ENCODE results near the gene ANGPTL7. TPM values are rescaled to one million over a fixed set of nuclear protein-coding genes. Genes with fewer than 3 reads are reported as not detected.

Gene ANGPTL7
- total and polyA plus RNA-seq, 10 of the 15 experiments (the other 5 are each of a cell fraction or from before 2014, with no cell fraction given), result 0.09 TPM; not detected in 9

DNA sequence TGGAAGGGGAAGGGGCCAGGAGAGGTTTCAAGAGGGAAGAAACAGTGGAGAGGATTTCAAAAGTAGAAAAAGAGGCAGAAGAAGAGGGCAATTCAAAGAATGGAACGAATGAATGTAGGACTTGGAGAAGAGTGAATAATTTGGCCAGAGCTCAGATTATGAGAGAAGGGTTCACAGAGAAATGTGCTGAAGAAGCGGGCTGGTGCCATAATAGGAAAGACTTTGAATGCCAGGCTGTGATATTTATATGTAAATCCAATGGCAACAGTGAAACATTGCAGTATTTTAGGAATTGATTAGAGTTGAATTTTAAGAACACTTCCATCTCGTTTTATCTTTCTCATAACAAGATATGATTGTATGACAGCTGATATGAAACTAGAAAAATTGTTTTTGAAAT is 36.0 kb upstream of the ANGPTL7 start (continued):
- TF ChIP-seq CBX3 (IDR thresholded peaks at IDR 0.05; ENCODE audit: borderline replicate concordance, low read depth) (no peak), NFYB (IDR thresholded peaks at IDR 0.05; ENCODE audit: insufficient read depth, low read depth, low read length) (no peak), CHD1 (IDR thresholded peaks at IDR 0.05; ENCODE audit: low read depth, low read length) (no peak), EP300 (IDR thresholded peaks at IDR 0.05; ENCODE audit: borderline replicate concordance in 1 of 2, control insufficient read depth in 1 of 2, low read depth in 2 of 2, low read length in 2 of 2) (no peak), YBX1 (IDR thresholded peaks at IDR 0.05) (no peak)
- TF ChIP-seq, protein P1, sequence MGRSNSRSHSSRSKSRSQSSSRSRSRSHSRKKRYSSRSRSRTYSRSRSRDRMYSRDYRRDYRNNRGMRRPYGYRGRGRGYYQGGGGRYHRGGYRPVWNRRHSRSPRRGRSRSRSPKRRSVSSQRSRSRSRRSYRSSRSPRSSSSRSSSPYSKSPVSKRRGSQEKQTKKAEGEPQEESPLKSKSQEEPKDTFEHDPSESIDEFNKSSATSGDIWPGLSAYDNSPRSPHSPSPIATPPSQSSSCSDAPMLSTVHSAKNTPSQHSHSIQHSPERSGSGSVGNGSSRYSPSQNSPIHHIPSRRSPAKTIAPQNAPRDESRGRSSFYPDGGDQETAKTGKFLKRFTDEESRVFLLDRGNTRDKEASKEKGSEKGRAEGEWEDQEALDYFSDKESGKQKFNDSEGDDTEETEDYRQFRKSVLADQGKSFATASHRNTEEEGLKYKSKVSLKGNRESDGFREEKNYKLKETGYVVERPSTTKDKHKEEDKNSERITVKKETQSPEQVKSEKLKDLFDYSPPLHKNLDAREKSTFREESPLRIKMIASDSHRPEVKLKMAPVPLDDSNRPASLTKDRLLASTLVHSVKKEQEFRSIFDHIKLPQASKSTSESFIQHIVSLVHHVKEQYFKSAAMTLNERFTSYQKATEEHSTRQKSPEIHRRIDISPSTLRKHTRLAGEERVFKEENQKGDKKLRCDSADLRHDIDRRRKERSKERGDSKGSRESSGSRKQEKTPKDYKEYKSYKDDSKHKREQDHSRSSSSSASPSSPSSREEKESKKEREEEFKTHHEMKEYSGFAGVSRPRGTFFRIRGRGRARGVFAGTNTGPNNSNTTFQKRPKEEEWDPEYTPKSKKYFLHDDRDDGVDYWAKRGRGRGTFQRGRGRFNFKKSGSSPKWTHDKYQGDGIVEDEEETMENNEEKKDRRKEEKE (IDR thresholded peaks at IDR 0.05), result no peak

DNA sequence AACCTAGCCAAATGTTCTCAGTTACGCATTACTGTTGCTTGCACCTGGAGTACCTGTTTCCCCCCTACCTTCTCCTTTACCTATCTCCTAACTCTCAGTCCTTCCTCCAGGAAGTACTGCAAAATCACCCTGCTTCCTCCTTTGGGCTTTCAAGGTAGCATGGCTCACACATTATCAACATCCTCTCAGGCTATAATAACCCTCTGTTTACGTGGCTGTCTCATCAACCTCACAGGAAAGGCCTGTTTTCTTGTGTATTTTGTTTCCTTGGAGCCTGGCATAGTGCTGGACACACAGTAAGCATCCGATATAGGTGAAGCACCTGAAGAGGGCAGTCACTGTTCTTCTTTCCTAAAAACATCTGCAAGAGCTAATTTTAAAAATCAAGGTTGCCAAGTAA is 32.7 kb upstream of the ANGPTL7 start:
- Histone ChIP-seq H3K27ac (ENCODE audit: control insufficient read depth, insufficient read depth) (no peak overlapping the region), H4K20me1 (ENCODE audit: control insufficient read depth, insufficient read depth) (no peaks in the 10 kb centered on the region; the same call in 1 of the 2 replicates), H3K4me2 (ENCODE audit: control insufficient read depth, insufficient read depth) (no peak overlapping the region), H3K4me1 (ENCODE audit: control insufficient read depth, insufficient read depth, low read length) (no peaks in the 10 kb centered on the region), H3K36me3 (ENCODE audit: control insufficient read depth in 2 of 2, insufficient read depth in 2 of 2, low read length in 1 of 2) (peaks cover 4 to 28% of the 10 kb centered on the region in 2 experiments), H3K79me2 (ENCODE audit: control insufficient read depth, insufficient read depth, low read length) (no peaks in the 10 kb centered on the region), H3K27me3 (replicated peaks in 1 of 2; ENCODE audit: control insufficient read depth in 2 of 2, insufficient read depth in 2 of 2, low read length in 1 of 2) (no peaks in the 10 kb centered on the region), H3K4me3 (no peak overlapping the region), H3K9ac (ENCODE audit: control insufficient read depth, insufficient read depth, low read length) (no peak overlapping the region), H3K9me3 (replicated peaks; ENCODE audit: control insufficient read depth, insufficient read depth, low read length) (no peaks in the 10 kb centered on the region), H2AFZ (ENCODE audit: control insufficient read depth, low read depth, low read length) (no peak overlapping the region)
- no peak for DNase-seq (ENCODE audit: low read depth, low spot score)
- ChIA-PET RAD21 (ENCODE audit: unreplicated experiment) (no interaction called here), CTCF (interaction anchor here (0.9 to 1.0 kb wide), 2 partner anchors 29 to 119 kb away, joined by 3 read pairs; no protein-coding TSS in a partner anchor), POLR2A (no interaction called here), SMC1A (ENCODE audit: uncharacterized antibody, unreplicated experiment) (interaction anchor here (1.0 kb wide), 1 partner anchor 118 kb away, joined by 3 read pairs; no protein-coding TSS in a partner anchor)
- no peak for TF ChIP-seq ATF7 (IDR thresholded peaks at IDR 0.05; ENCODE audit: low read depth)
- ATAC-seq, result no peak
- intact Hi-C loops (cut with micrococcal nuclease; ENCODE audit: unreplicated experiment) (no loop called here), in situ Hi-C loops (cut with MboI) (no loop called here)
- no TSS peak for BruUV-seq (replicated peaks)
- WGBS (ENCODE audit: insufficient coverage, insufficient replicate concordance, low lambda C conversion rate, missing lambda C conversion rate), result 57% methylated on average over 3 of the region's 3 CpGs
- no peak for FAIRE-seq

All from GM12878 (cell line).